ENCODE measurements around the gene DUOXA2.

Gene DUOXA2

DNA sequence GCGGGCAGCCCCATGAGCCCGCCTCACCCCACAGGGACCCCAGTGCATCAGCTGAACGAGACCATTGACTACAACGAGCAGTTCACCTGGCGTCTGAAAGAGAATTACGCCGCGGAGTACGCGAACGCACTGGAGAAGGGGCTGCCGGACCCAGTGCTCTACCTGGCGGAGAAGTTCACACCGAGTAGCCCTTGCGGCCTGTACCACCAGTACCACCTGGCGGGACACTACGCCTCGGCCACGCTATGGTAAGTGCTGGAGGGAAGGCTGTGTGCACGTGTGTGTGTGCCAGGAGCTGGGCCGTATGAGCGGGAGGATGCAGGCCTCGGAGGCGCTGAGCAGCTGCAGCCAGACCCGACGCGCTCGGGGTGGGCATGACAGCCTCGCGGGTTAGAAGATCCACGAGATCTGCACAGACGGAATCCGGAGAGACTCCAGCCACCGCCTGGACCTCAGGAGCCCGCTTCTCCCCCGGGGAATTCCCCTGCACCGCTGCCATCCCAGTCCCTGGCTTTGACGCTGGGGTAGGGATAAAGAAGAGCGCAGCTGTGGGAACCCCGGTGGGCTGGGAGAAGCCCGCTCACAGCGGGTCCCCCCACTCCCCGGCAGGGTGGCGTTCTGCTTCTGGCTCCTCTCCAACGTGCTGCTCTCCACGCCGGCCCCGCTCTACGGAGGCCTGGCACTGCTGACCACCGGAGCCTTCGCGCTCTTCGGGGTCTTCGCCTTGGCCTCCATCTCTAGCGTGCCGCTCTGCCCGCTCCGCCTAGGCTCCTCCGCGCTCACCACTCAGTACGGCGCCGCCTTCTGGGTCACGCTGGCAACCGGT is 2.6 kb downstream of the DUOXA2 start:
- DNase-seq (ENCODE audit: low read depth in 2 of 2, low spot score in 1 of 2), result no peak

DNA sequence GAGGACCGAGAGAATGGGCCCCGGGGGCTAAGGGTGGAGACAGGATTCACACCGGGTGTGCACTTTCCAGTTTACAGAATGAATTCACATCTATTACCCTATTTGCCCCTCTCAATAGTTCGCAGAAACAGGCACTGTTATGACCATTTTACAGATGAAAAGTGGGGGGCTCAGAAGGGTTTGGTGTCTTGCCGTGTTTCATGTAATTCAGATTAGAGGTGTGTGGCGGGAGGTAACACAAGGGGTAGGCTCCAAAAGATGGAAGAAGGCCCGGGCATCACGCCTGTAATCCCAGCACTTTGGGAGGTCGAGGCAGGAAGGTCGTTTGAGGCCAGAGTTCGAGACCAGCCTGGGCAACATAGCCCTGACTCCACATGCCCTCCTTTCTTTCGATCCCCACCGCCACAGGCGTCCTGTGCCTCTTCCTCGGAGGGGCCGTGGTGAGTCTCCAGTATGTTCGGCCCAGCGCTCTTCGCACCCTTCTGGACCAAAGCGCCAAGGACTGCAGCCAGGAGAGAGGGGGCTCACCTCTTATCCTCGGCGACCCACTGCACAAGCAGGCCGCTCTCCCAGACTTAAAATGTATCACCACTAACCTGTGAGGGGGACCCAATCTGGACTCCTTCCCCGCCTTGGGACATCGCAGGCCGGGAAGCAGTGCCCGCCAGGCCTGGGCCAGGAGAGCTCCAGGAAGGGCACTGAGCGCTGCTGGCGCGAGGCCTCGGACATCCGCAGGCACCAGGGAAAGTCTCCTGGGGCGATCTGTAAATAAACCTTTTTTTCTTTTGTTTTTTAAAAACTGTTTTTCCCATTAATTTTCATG is 3.4 kb downstream of the DUOXA2 start:
- DNase-seq (ENCODE audit: low read depth in 2 of 2, low spot score in 1 of 2), result no peak

DNA sequence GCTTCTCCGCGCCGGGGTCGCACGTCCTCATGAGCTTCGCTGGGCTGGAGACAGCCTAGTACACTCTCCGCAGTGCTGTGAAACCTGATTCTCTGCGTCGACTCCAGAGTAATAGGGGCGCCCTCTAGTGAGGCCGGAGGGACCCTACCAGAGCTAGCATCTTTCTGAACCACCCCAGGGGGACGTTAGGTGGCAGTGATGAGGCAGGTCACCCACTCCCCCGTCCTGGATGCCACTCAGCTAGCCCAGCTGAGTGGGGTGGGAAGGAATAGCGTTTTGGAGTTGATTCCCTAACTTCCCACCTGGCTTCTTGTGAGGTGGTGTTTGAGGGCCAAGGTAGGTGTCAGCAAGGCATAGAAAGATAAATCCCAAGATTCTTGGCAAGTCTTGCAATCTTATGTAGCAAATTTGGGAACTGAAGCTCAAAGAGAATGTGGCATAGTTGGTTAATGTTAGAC is 4.0 kb downstream of the DUOXA2 start:
- DNase-seq (ENCODE audit: low read depth in 2 of 2, low spot score in 1 of 2), result peak; percentile 64 to 65

DNA sequence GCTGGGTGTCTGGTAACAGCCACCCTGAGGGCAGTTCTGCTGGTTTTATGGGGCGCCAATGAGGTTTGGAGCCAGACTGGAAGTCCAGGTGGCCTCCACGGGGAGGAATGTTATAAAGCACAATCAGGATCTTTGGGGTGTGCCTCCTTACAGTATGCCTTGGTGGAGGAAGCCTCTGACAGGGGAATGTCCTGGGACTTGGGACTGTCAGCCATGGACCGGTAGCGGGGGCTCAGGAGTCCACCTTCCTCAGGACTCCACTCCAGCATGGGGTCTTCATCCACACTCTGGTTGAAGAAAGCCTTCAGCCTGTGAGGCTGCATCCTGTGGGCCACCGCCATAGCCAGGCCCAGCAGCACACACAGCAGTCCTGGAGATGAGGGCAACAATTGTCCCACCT is 4.9 kb downstream of the DUOXA2 start:
- DNase-seq (ENCODE audit: low read depth in 2 of 2, low spot score in 1 of 2), result no peak

DNA sequence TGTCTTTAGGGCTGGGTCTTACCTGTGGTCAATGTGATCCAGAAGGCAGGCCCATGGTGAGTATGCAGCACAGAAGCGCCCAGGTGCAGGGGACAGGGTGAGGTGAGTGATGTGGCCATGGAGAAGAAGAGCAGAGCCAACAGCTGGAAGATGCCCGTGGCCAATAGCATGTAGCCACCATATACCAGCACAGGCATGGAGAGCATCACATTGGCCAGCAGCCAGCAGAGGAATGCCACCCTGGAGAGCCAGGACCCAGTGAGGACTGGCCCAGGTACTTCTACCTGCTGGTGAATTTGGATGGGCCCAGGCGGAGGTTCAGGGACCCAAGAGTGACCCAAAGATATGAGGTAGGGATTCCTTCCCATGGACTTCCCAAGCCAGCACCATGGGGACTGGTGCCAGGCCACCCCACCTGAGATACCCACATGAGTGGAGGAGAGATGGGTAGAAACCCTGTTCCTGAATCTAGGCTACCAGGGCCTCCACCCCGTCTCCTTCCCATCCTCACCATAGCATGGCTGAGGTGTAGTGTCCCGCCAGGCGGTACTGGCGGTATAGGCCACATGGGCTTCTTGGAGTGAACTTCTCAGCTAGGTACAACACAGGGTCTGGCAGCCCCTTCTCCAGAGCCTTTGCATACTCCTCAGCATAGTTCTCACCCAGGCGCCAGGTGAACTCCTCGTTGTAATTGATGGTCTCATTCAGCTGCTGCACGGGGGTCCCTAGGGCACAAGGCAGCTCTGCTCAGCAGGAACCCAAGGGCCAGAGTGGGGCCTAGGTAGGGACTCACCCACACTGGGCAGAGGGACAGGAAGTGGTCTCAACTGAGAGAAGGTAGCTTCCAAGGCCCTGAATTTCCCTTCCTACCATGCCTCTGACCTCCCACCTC is 6.2 kb downstream of the DUOXA2 start:
- DNase-seq (ENCODE audit: low read depth in 2 of 2, low spot score in 1 of 2), result no peak

DNA sequence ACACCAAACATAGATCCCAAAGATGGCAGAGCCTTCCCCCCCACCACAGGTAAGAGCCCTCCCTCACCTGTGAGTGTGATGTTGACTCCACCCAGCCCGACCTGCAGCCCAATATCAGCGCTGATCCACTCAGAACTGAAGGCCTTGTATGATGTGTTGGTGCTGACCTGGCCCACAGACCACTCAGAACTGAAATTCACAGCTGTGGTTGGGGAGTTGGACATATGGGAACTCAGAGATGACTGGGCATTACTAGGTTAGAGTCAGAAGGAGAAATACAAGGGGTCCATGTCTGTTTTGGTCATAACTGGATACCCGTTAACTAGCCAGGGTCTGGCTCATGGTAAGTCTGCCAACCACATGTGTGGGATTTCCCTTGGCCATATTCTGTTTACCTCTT is 6.9 kb downstream of the DUOXA2 start:
- no peak for DNase-seq (ENCODE audit: low read depth in 2 of 2, low spot score in 1 of 2)

DNA sequence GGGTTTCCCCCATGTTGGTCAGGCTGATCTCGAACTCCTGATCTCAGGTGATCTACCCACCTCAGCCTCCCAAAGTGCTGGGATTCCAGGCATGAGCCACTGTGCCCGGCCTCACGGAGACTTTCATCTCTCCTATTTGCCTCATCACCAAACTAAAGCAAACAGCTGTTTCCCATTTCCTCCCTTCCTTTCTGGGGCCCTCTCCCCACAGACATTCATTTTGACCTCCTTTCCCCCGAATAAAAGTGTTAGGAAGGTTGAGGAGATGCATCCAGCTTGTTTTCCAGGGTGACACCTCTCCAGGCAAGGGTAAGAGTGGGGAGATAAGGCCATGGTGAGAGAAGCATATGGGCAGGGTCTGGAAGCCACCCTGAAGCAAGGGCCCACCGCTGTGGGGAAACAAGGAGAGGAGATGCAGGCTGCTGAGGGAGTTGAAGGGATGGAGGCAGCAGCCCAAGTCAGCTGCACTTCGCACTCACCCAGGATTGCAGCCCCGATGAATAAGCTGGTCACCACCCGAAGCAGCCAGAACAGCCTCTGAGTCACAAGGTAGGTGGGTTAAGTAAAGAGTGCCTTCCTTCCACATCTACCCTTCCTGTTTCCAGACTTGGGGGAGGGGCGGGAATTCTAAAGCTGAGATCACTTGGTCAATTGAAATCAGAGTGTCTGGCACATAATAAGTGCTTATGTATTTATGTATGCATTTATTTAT is 7.7 kb downstream of the DUOXA2 start:
- no peak for DNase-seq (ENCODE audit: low read depth in 2 of 2, low spot score in 1 of 2)

DNA sequence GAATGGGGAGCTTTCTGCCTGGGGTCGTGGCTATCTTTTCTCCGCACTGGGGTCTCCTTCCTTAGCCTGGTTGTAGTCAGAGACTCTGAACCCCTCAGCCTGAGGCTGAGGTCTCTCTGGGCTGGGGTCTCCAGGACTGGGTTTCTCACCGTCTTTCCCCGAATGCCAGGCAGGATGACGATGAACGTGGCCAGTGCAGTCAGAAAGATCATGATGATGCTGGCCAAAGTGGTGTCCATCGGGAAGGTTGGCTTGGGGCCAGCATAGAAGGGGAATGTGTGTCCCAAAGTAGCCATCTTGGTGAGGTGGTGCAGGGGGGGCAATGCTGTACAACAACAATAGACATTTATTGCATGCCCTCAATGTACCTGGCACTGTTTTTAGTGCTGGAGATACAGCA is 8.6 kb downstream of the DUOXA2 start:
- no peak for DNase-seq (ENCODE audit: low read depth in 2 of 2, low spot score in 1 of 2)

DNA sequence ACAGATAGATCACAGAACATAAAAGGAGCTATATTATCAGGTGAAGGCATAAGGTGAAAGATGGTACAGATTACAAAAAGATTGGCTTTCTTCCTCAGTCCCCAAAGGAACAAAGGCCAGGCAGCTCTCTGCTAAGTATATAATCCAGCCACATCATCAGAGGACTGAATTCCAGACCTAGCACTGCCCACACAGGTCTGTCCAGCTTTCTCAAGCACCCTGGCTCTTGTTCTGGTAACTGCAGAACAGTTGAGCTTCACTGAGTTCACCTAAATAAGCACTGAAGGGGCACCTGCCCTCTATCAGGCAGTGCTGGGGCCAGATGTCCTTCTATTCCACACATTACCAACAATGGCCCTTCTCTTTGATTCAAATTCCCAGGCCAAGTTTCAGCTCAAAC is 9.3 kb downstream of the DUOXA2 start:
- DNase-seq (ENCODE audit: low read depth in 2 of 2, low spot score in 1 of 2), result no peak

DNA sequence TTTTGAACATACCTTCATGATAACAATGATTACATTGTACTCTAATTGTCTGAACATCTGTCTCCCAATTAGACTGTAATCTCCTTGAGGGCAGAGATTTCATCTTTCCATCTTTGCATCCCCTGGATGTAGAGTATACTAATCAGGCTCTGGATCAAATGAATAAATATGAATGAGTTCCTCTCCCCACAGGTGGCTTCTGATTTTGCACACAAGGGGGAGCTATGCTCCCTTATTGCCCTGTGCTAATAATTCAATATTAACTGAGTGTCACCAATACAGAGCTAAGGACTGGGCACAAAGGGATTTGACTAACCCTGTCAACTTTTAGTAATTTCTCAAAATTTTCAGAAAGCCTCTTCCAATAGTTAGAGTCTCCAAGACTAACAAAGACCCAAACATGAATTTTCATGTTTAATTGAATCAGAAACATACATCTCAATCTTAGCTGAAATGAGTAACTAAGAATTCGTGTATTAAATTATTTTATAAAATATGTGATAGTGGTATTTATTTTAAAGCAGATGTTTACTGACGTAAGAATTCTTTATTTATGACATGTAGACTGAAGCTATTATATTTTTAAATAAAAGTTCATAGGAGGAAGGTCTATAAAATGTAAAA is 12.5 kb downstream of the DUOXA2 start:
- DNase-seq (ENCODE audit: low read depth in 2 of 2, low spot score in 1 of 2), result peak in 1 of 2 donors; percentile 11

DNA sequence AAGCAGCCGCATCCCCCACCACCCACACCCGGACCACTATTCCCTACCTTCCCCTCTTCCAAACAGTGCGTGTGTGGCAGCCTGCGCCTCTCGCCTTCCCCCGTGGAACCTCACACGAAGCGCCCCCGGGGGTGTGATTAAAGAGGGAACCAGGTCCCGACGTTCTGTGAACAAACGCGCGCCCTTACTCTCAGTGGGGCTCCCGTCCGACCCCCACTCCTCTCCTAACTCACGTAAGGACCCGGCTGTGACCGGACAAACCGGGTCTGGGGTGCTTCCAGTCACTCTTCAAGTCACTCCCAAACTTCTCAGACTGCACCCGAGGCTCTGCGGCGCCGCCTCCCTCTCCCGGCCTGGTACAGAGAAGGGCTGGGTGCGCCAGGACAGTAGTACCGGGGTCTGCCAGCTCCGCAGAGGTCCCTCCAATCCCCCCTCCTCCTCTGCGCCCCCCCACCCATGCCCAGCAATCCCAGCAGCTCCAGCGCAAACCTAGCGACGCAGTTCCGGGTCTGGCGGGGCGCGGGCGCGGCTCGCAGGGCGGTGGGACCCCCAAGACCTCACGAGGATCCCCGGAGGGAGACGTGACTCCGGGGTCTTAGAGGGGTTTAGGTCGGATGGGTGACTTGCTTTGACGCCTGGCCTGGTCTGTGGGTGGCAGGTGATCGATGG is 15.0 kb downstream of the DUOXA2 start:
- DNase-seq (ENCODE audit: low read depth in 2 of 2, low spot score in 1 of 2), result no peak

DNA sequence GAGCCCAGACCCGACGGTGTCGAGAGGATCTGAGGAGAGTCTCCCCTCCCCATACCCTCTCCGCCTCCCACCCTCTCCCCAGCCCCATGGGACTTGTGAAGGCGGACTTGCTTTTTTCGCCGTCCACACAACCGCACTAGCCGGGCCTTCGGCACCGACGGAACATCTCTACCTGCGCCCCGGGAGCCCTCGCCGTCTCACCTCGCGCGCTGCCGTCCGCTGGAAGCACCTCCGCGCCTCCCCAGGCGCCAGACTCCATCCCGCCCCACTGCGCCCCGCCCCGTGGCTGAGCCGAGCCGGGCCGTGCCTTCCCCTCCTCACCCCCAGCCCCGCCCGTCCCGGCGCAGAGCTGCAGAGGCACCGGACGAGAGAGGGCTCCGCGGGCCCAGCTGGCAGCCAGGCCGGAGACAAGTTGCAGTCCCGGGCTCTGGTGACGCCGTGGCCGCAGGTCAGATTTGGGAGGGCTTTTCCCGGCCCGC is 15.6 kb downstream of the DUOXA2 start, which contains the start of the genes DUOX1 and DUOXA1:
TSS of gene DUOX1 (plus strand) at position 344 of the 479 bp plus-strand sequence. CDS start 1,973 bp downstream, outside the sequence.
TSS of gene DUOXA1 (minus strand) at position 229 of the 479 bp plus-strand sequence. CDS start 6,865 bp downstream, outside the sequence.
- DNase-seq (ENCODE audit: low read depth in 2 of 2, low spot score in 1 of 2), result no peak

DNA sequence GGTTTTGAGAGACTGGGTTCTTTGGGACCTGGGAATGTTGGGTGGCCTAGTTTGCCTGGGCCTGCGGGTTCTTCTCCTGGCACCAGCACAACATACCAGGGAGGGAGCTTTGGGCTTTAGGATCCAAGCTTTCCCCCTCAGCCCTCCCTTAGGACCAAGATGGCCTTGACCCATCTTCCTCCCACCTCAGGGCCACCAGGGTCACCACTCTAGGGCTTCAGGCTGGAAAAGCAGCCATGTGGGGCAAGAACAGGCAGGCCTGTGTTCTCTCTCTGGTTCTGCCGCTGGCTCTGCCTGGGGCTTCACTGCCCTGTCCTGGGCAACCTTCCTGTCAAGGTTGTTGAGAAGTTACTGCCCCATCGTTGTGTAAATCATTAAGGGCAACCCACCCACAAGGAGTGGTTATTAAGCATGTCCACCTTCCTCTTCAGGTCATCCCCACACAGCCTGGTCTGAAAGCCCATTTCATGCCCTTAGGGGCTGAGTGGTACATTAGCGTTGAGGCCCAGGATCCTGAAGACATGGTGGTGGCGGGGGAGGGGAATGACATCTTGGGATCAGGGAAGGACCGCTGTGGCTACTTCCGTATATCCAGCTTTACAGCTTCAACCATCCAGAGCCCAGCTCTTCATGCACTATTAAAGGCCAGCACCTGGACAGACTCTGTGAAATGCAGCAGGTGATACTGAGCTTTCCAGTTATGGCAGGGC is 16.3 kb downstream of the DUOXA2 start:
- DNase-seq (ENCODE audit: low read depth in 2 of 2, low spot score in 1 of 2), result no peak

DNA sequence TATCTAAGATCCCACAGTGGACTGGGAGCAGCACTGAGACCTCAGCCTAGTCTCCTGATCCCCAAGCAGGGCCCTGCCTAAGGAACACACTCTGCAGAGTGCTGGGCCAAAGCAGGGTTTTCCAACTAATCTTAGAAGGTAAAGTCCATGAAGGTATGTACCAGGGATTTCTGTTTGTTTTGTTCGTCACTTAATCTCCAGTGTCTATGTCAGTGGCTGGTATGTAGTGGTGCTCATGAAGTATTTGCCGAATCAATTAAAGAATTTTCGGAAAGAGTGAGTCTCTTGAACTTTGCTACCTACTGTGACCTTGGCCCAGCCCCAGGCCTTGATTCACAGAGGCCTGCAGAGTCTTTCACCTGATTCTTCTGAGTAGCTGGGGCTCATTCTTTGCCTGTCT is 17.4 kb downstream of the DUOXA2 start:
- no peak for DNase-seq (ENCODE audit: low read depth in 2 of 2, low spot score in 1 of 2)

DNA sequence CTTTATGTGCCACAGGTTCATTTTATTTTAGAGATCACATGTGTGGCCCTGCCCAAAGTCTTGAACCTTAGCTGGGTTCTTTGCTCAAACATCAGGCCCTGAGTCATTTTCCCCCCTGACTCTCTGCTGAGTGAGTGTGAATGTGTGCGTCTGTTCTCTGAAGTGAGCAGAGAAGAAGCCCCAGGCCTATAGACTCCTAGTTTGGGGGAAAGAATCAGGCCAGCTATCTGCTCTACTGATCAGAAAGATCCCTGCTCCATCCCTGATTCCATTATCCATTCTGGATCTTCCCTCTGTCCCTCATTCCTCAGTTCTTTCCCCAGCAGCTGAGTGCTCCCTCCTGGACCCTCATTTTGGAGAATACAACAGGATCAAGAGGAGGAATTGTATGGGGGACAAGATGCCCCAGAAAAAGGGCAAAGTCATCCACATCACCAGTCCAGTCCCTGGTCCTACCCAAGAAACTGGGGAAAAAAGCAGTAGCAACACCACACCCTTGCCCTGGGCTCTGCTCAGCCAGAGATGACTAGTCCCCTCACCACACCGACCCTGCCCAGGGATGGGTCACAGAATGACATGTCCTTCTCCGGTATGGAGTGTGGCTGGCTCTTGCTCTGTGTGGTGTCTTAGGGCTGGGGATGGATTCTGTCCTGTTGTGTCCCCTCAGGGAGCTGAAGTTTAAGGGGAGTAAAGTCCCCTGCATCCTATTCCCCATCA is 18.9 kb downstream of the DUOXA2 start:
- no peak for DNase-seq (ENCODE audit: low read depth in 2 of 2, low spot score in 1 of 2)

DNA sequence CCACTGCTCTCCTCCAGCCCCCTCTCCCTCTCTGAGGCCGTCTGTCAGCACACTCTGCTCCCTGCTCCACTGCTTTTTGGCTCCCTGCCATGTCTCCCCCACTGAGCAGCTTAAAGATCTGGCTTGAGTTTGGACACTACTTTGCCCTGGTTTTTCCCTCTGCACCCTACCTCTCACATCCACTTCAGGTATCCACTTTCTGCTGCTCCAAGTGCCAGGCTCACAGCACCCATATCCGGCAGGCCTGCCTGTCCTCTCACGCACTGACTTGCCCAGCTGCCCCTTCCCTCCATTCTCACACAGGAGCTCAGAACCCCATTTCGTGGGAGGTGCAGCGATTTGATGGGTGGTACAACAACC is 19.4 kb downstream of the DUOXA2 start:
- DNase-seq (ENCODE audit: low read depth in 2 of 2, low spot score in 1 of 2), result no peak

DNA sequence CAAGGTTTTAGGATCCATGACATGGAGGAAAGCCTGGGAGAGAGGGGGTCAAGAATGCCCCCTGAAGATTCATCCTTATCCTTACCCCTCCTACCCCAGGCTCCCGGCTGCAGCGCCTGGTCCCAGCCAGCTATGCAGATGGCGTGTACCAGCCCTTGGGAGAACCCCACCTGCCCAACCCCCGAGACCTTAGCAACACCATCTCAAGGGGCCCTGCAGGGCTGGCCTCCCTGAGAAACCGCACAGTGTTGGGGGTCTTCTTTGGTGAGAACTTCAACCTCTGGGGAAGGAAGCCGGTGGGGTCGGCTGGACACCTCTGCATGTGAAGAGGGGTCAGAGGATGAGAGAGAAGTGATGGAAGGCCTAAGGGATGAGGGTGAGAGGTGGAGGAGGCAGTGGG is 19.9 kb downstream of the DUOXA2 start:
- DNase-seq (ENCODE audit: low read depth in 2 of 2, low spot score in 1 of 2), result no peak
